ENCODE measurements around the gene WASL. TPM values are rescaled to one million over a fixed set of nuclear protein-coding genes. Genes with fewer than 3 reads are reported as not detected.

Gene WASL
- total and polyA plus RNA-seq, 10 of the 15 experiments (the other 5 are each of a cell fraction or from before 2014, with no cell fraction given): 2.0 to 6.4 (median 3.5) TPM

GRCh38 chr7:123661765-123662164, 87.0 kb downstream of the WASL start:
- H3K4me2 ChIP-seq (ENCODE audit: control insufficient read depth, insufficient read depth): no peak overlapping the region
- H3K27ac ChIP-seq (ENCODE audit: control insufficient read depth, insufficient read depth): no peak overlapping the region
- no peaks in the 10 kb centered on the region for H3K36me3 ChIP-seq (ENCODE audit: control insufficient read depth in 2 of 2, insufficient read depth in 2 of 2, low read length in 1 of 2)
- ChIA-PET POLR2A (no interaction called here), CTCF (interaction anchor here (1.0 to 1.2 kb wide), 2 partner anchors 21 to 40 kb away, joined by 3 to 4 read pairs; no protein-coding TSS in a partner anchor), SMC1A (ENCODE audit: uncharacterized antibody, unreplicated experiment) (no interaction called here), RAD21 (ENCODE audit: unreplicated experiment) (no interaction called here)
- in situ Hi-C loops (cut with MboI) (no loop called here), intact Hi-C loops (cut with micrococcal nuclease; ENCODE audit: unreplicated experiment) (no loop called here)
- WGBS (ENCODE audit: insufficient coverage, insufficient replicate concordance, low lambda C conversion rate, missing lambda C conversion rate): 11% methylated on average over 1 of the region's 1 CpG
- H4K20me1 ChIP-seq (ENCODE audit: control insufficient read depth, insufficient read depth): no peaks in the 10 kb centered on the region
- H3K9ac ChIP-seq (ENCODE audit: control insufficient read depth, insufficient read depth, low read length): no peak overlapping the region
- BruUV-seq (replicated peaks): no TSS peak
- no peak overlapping the region for H2AFZ ChIP-seq (ENCODE audit: control insufficient read depth, low read depth, low read length)
- H3K79me2 ChIP-seq (ENCODE audit: control insufficient read depth, insufficient read depth, low read length): no peaks in the 10 kb centered on the region
- FAIRE-seq (no peak), ATAC-seq (no peak; the same call in 2 of the 3 replicates), DNase-seq (ENCODE audit: low read depth, low spot score) (no peak)
- H3K4me3 ChIP-seq: no peak overlapping the region
- H3K4me1 ChIP-seq (ENCODE audit: control insufficient read depth, insufficient read depth, low read length): no peaks in the 10 kb centered on the region
- no peaks in the 10 kb centered on the region for H3K27me3 ChIP-seq (replicated peaks in 1 of 2; ENCODE audit: control insufficient read depth in 2 of 2, insufficient read depth in 2 of 2, low read length in 1 of 2)
- TF ChIP-seq CBFB (IDR thresholded peaks at IDR 0.05; ENCODE audit: low read depth): no peak
- TF ChIP-seq, protein P1, sequence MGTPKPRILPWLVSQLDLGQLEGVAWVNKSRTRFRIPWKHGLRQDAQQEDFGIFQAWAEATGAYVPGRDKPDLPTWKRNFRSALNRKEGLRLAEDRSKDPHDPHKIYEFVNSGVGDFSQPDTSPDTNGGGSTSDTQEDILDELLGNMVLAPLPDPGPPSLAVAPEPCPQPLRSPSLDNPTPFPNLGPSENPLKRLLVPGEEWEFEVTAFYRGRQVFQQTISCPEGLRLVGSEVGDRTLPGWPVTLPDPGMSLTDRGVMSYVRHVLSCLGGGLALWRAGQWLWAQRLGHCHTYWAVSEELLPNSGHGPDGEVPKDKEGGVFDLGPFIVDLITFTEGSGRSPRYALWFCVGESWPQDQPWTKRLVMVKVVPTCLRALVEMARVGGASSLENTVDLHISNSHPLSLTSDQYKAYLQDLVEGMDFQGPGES (IDR thresholded peaks at IDR 0.05): no peak
- TF ChIP-seq HDGF (IDR thresholded peaks at IDR 0.05): no peak
- no peak for TF ChIP-seq ZBTB33 (IDR thresholded peaks at IDR 0.05)
- no peak for TF ChIP-seq ETV6 (conservative IDR thresholded peaks at IDR 0.05 in 1 of 2, IDR thresholded peaks at IDR 0.05 in 1 of 2; ENCODE audit: borderline replicate concordance in 1 of 2, low read depth in 1 of 2)
- no peak for TF ChIP-seq ZNF384 (IDR thresholded peaks at IDR 0.05; ENCODE audit: borderline replicate concordance, low read depth, low read length)
- no peak for TF ChIP-seq MTA2 (IDR thresholded peaks at IDR 0.05; ENCODE audit: low read depth)
- TF ChIP-seq ZBED1 (IDR thresholded peaks at IDR 0.05; ENCODE audit: borderline replicate concordance): no peak
- TF ChIP-seq IRF4 (IDR thresholded peaks at IDR 0.05; ENCODE audit: low read depth, low read length): no peak
- TF ChIP-seq SPI1 (IDR thresholded peaks at IDR 0.05; ENCODE audit: borderline replicate concordance, insufficient read depth, low read depth, low read length): no peak
- TF ChIP-seq RAD51 (IDR thresholded peaks at IDR 0.05): no peak
- no peak for TF ChIP-seq TAF1 (IDR thresholded peaks at IDR 0.05; ENCODE audit: borderline replicate concordance, low read depth, low read length)
- no peak for TF ChIP-seq HDAC6 (IDR thresholded peaks at IDR 0.05; ENCODE audit: unreplicated experiment)
- TF ChIP-seq TCF7 (IDR thresholded peaks at IDR 0.05; ENCODE audit: borderline replicate concordance): no peak
- H3K9me3 ChIP-seq (replicated peaks; ENCODE audit: control insufficient read depth, insufficient read depth, low read length): no peaks in the 10 kb centered on the region
